ENCODE results near the gene ZNF670. TPM values are rescaled to one million over a fixed set of nuclear protein-coding genes. Genes with fewer than 3 reads are reported as not detected.

ZNF670 gene
- total RNA-seq, 1 donor from 2014 or later = 13.0 TPM

DNA sequence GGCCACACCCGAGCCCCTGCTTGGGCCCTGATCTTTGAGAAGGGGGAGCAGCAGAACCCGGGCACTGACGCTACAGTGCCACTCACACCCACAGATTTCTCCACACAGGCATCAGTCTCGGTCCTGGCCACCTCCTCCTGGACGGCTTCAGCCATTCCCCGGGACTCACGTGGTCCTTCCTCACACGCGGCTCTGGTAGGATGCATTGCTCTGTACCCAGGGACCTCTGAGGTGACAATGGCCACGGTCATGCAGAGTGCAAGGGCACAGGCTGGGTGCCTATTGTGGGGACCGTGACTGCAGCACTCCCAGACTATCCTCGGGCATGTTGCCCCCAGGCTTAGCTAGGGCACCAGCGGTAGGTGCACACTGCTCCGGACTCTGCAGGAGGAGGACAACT is 11.8 kb upstream of the ZNF670 start:
- H3K36me3 Mint-ChIP-seq (ENCODE audit: insufficient read depth) = peaks cover 1% of the 10 kb centered on the region
- no peak for DNase-seq (ENCODE audit: low spot score, unreplicated experiment)
- H3K9me3 Mint-ChIP-seq (ENCODE audit: low read depth) = no peaks in the 10 kb centered on the region
- no peaks in the 10 kb centered on the region for H3K27me3 Mint-ChIP-seq
- H3K27ac Mint-ChIP-seq = no peak overlapping the region
- H3K4me3 Mint-ChIP-seq (ENCODE audit: low read depth) = no peak overlapping the region
- no peak for TF ChIP-seq CTCF (IDR thresholded peaks at IDR 0.05; ENCODE audit: unreplicated experiment)
- H3K4me1 Mint-ChIP-seq (ENCODE audit: low read depth) = no peaks in the 10 kb centered on the region

- H3K4me1 Mint-ChIP-seq (ENCODE audit: low read depth) = no peaks in the 10 kb centered on the region
- TF ChIP-seq CTCF (IDR thresholded peaks at IDR 0.05; ENCODE audit: unreplicated experiment) = no peak
Measured at GRCh38 chr1:247089616-247090375, 11.2 kb upstream of the ZNF670 start.

DNA sequence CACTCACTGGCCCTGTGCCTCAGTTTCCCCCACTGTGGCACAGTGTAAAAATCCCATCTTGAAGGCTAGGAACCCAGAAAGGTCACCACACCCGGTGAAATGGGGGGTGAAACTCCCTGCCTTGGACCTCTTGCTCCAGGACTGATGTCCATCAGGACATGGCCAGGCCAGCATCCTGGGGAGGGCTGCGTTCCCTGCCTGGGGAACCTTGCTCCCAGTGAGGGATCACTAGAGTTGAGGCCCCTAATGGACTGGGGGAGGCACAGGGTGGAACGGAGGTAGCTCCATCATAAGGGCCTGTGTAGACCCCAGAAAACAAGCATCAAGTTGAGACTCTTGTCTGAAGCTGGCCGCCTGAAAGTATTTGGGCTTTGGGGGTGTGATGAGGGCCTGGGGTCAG is 10.4 kb upstream of the ZNF670 start:
- Mint-ChIP-seq H3K27ac (no peak overlapping the region), H3K9me3 (ENCODE audit: low read depth) (peaks cover 6% of the 10 kb centered on the region), H3K4me1 (ENCODE audit: low read depth) (no peaks in the 10 kb centered on the region), H3K27me3 (no peaks in the 10 kb centered on the region), H3K4me3 (ENCODE audit: low read depth) (no peak overlapping the region), H3K36me3 (ENCODE audit: insufficient read depth) (peaks cover 1% of the 10 kb centered on the region)
- DNase-seq (ENCODE audit: low spot score, unreplicated experiment) = no peak
- TF ChIP-seq CTCF (IDR thresholded peaks at IDR 0.05; ENCODE audit: unreplicated experiment) = no peak

More at GRCh38 chr1:247089616-247090375, 11.2 kb upstream of the ZNF670 start:
- no peak overlapping the region for H3K4me3 Mint-ChIP-seq (ENCODE audit: low read depth)
- peaks cover 1% of the 10 kb centered on the region for H3K36me3 Mint-ChIP-seq (ENCODE audit: insufficient read depth)
- H3K27me3 Mint-ChIP-seq = no peaks in the 10 kb centered on the region
- no peak for DNase-seq (ENCODE audit: low spot score, unreplicated experiment)
- no peak overlapping the region for H3K27ac Mint-ChIP-seq
- peaks cover 3% of the 10 kb centered on the region for H3K9me3 Mint-ChIP-seq (ENCODE audit: low read depth)

DNA sequence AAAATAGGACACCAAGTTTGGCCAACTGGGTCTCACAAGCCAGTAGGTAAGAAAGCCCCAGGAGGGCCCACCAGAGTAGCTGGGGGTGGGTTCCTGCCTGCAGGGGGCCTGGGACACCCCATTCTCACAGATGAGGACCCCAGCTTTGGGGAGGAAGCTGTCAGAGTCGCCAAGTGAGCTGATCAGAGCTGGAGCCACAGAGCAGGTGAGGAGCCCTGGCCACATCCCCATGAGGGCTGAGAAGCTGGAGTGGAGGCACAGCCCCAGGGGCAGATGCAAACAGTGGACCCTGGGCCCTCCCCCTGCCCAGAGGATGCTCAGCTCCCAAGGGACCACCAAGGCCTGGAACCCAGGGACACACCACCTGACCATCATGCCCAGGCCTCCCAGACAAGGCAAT is 8.6 kb upstream of the ZNF670 start:
- Mint-ChIP-seq H3K4me3 (ENCODE audit: low read depth) (no peak overlapping the region), H3K9me3 (ENCODE audit: low read depth) (peaks cover 7% of the 10 kb centered on the region), H3K36me3 (ENCODE audit: insufficient read depth) (no peaks in the 10 kb centered on the region), H3K27ac (no peak overlapping the region), H3K4me1 (ENCODE audit: low read depth) (no peaks in the 10 kb centered on the region), H3K27me3 (no peaks in the 10 kb centered on the region)
- no peak for TF ChIP-seq CTCF (IDR thresholded peaks at IDR 0.05; ENCODE audit: unreplicated experiment)
- DNase-seq (ENCODE audit: low spot score, unreplicated experiment) = no peak

GRCh38 chr1:247085310-247085709 is 6.7 kb upstream of the ZNF670 start:
- Mint-ChIP-seq H3K4me3 (ENCODE audit: low read depth) (no peak overlapping the region), H3K36me3 (ENCODE audit: insufficient read depth) (no peaks in the 10 kb centered on the region), H3K27me3 (no peaks in the 10 kb centered on the region), H3K4me1 (ENCODE audit: low read depth) (no peaks in the 10 kb centered on the region), H3K27ac (no peak overlapping the region), H3K9me3 (ENCODE audit: low read depth) (peaks cover 7% of the 10 kb centered on the region)
- DNase-seq (ENCODE audit: low spot score, unreplicated experiment) = no peak
- TF ChIP-seq CTCF (IDR thresholded peaks at IDR 0.05; ENCODE audit: unreplicated experiment) = no peak

All from progenitor cell of endocrine pancreas (in vitro differentiated cells).